OCI-LY7 (cell line): Measurements from ENCODE around the gene TSPAN31. TPM values are rescaled to one million over a fixed set of nuclear protein-coding genes. Genes with fewer than 3 reads are reported as not detected.

Source experiments
- BruUV-seq: library from RNA; stranded (reverse); fragments of 400-500 nt; replicated peaks from 2 replicates; lab custom pipeline; 2021; lab: Mats Ljungman, UMichigan
- CTCF ChIA-PET: fragments of 300-600 bp; sonication (Branson Sonifier 250); formaldehyde crosslinking; loops from one replicate; lab custom pipeline; 2022; ENCODE audit warnings: antibody characterized with exemption; ENCODE audit not compliant: unreplicated experiment; lab: Charles Lee
- POLR2A ChIA-PET: fragments of 300-600 bp; sonication (Branson Sonifier 250); formaldehyde crosslinking; loops from one replicate; lab custom pipeline; 2022; ENCODE audit warnings: antibody characterized with exemption; lab: Charles Lee
- DNase-seq: peaks from one replicate; pipeline ENCODE4 v3.0.0-alpha.2; 2015; ENCODE audit warnings: low spot score
- H2AFZ ChIP-seq: fragments of 200-600 bp; sonication (generic), shearing (Covaris generic); 2 replicates; pipeline ENCODE4 v1.6.1; 2014; ENCODE audit warnings: mild to moderate bottlenecking, antibody characterized with exemption, low read length, moderate library complexity
- H3K27ac ChIP-seq: fragments of 200-600 bp; sonication (generic); 2 replicates; pipeline ENCODE4 v1.5.1; 2014; ENCODE audit warnings: mixed run types, low read depth, mild to moderate bottlenecking, moderate library complexity, low read length, inconsistent platforms; ENCODE audit not compliant: poor library complexity, severe bottlenecking
- H3K36me3 ChIP-seq: fragments of 200-600 bp; sonication (generic); 2 replicates; pipeline ENCODE4 v1.6.1; 2014; ENCODE audit warnings: mild to moderate bottlenecking, antibody characterized with exemption, low read length, moderate library complexity, mixed read lengths; ENCODE audit not compliant: insufficient read depth
- H3K4me1 ChIP-seq: fragments of 200-600 bp; sonication (generic); 2 replicates; pipeline ENCODE4 v1.5.1; 2014; ENCODE audit warnings: mild to moderate bottlenecking, low read length; ENCODE audit not compliant: insufficient read depth, poor library complexity, severe bottlenecking
- H3K4me2 ChIP-seq: fragments of 200-600 bp; sonication (generic); 2 replicates; pipeline ENCODE4 v1.6.1; 2014; ENCODE audit warnings: mild to moderate bottlenecking, low read length
- H3K4me3 ChIP-seq: fragments of 200-600 bp; sonication (generic); 2 replicates; pipeline ENCODE4 v1.5.1; 2014; ENCODE audit warnings: mild to moderate bottlenecking, low read depth, low read length; ENCODE audit not compliant: poor library complexity, severe bottlenecking
- H3K79me2 ChIP-seq: fragments of 200-600 bp; sonication (generic); 2 replicates; pipeline ENCODE4 v1.6.1; 2016; ENCODE audit warnings: low read depth, mild to moderate bottlenecking, low read length, moderate library complexity, mixed read lengths; ENCODE audit not compliant: insufficient read depth
- H3K9me2 ChIP-seq: fragments of 200-600 bp; sonication (generic); 2 replicates; pipeline ENCODE4 v1.6.1; 2016; ENCODE audit warnings: mild to moderate bottlenecking, low read length, mixed read lengths; ENCODE audit not compliant: insufficient read depth
- H3K9me3 ChIP-seq: fragments of 200-600 bp; sonication (generic); 2 replicates; pipeline ENCODE4 v1.6.1; 2014; ENCODE audit warnings: mild to moderate bottlenecking, mixed run types, low read length, mixed read lengths
- H4K20me1 ChIP-seq: fragments of 200-600 bp; sonication (generic); 2 replicates; pipeline ENCODE4 v1.6.1; 2014; ENCODE audit warnings: mild to moderate bottlenecking, antibody characterized with exemption, low read length, moderate library complexity, mixed read lengths; ENCODE audit not compliant: insufficient read depth
- CTCF ChIP-seq: fragments of 200-600 bp; sonication (generic); conservative IDR thresholded peaks from 2 replicates; pipeline ENCODE4 v1.5.1; 2014; ENCODE audit warnings: mild to moderate bottlenecking, antibody characterized with exemption, low read length, moderate library complexity, mixed read lengths
- EZH2phosphoT487 ChIP-seq: fragments of 200-600 bp; sonication (generic); IDR thresholded peaks from 2 replicates; pipeline ENCODE4 v1.6.1; 2018; ENCODE audit warnings: low read depth, borderline replicate concordance, mild to moderate bottlenecking, mixed run types, antibody characterized with exemption, low read length, moderate library complexity, mixed read lengths
- intact Hi-C: fragments of 100-400 bp; cut with micrococcal nuclease; formaldehyde crosslinking; loops from one replicate; pipeline ENCODE4 v1.10.0; 2022; ENCODE audit not compliant: unreplicated experiment
- total RNA-seq, 2 experiments: library from RNA; depleted of rRNA in 1 of 2; stranded (reverse); fragments of >200 nt in 1 of 2; shearing (Covaris generic) in 1 of 2; gene quantifications; 2 replicates each; pipeline ENCODE4 v1.2.3, GENCODE V29; 2014 to 2022

Gene TSPAN31
- total RNA-seq, 2 experiments from 2014 or later, result 2.4 to 6.4 TPM

- Histone ChIP-seq H3K9me3 (no peaks in the 10 kb centered on the region), H3K9me2 (no peaks in the 10 kb centered on the region), H3K27ac (peak overlapping the region; percentile 70), H3K79me2 (peaks cover 12% of the 10 kb centered on the region; the same call in 1 of the 2 replicates), H3K4me1 (peaks cover 25% of the 10 kb centered on the region), H4K20me1 (no peaks in the 10 kb centered on the region), H2AFZ (peak overlapping the region; percentile 94; the same call in 1 of the 2 replicates), H3K4me3 (peak overlapping the region; percentile 81), H3K4me2 (peak overlapping the region; percentile 83), H3K36me3 (peaks cover 32% of the 10 kb centered on the region)
- DNase-seq, result peak; percentile 92
- no peak for TF ChIP-seq CTCF
- BruUV-seq, result TSS peak; percentile 66
- CTCF ChIA-PET, result interaction anchor here (0.5 to 0.7 kb wide), 2 partner anchors 66 to 128 kb away, joined by 3 read pairs; no protein-coding TSS in a partner anchor
- POLR2A ChIA-PET, result interaction anchor here (0.5 to 1.3 kb wide), 6 partner anchors 10 to 131 kb away, joined by 3 to 5 read pairs (median 3); partner anchors contain the start of genes CDK4 and TSFM
- intact Hi-C loops, result no loop called here
Observed at GRCh38 chr12:57771236-57771872, 26.5 kb downstream of the TSPAN31 start.

- TF ChIP-seq CTCF, result no peak
- TF ChIP-seq EZH2phosphoT487, result no peak
- intact Hi-C loops, result no loop called here
- peak within 1 kb of the TSS; percentile 81 for H3K4me3 ChIP-seq
- POLR2A ChIA-PET, result interaction anchor here (0.7 to 1.3 kb wide), 7 partner anchors 9 to 130 kb away, joined by 3 to 5 read pairs (median 4); partner anchors contain the start of gene TSFM
- peak within 1 kb of the TSS; percentile 70 for H3K27ac ChIP-seq
- H2AFZ ChIP-seq, result peak within 1 kb of the TSS; percentile 94
- H3K9me3 ChIP-seq, result no peaks in the 10 kb centered on the region
- H3K79me2 ChIP-seq, result peaks cover 12% of the 10 kb centered on the region; the same call in 1 of the 2 replicates
- CTCF ChIA-PET, result interaction anchor here (0.5 to 0.7 kb wide), 4 partner anchors 12 to 249 kb away, joined by 3 to 10 read pairs (median 3); no protein-coding TSS in a partner anchor
- H4K20me1 ChIP-seq, result no peaks in the 10 kb centered on the region
- peak; percentile 96 for DNase-seq
- H3K4me2 ChIP-seq, result peak within 1 kb of the TSS; percentile 83
- no peaks in the 10 kb centered on the region for H3K9me2 ChIP-seq
- peaks cover 32% of the 10 kb centered on the region for H3K36me3 ChIP-seq
- H3K4me1 ChIP-seq, result peaks cover 25% of the 10 kb centered on the region
- BruUV-seq, result no TSS peak
Observed at GRCh38 chr12:57771873-57772428, 27.1 kb downstream of the TSPAN31 start, which contains the start of gene METTL1. METTL1 (minus strand) TSS chr12:57772105; CDS start chr12:57772083, 22 bp downstream.
